Right lobe of liver (tissue), 4 donors: ENCODE measurements around the gene AMACR.

Experiments
- POLR2A ChIP-seq: fragments of 450-650 bp; IDR thresholded peaks from one replicate; pipeline ENCODE4 v1.6.1; 2017; ENCODE audit warnings: antibody characterized with exemption, mild to moderate bottlenecking
- TF ChIP-seq, protein P1 (sequence below), 4 donors: fragments of 200-600 bp in 3 of 4; fragments of 450-650 bp in 1 of 4; IDR thresholded peaks; one replicate each; pipeline versions ENCODE4 v1.5.1 to v1.8.0; 2016 to 2022; ENCODE audit warnings: antibody characterized with exemption in 4 of 4, mild to moderate bottlenecking in 2 of 4
- donor health status: DM: no; HTN: no; CAD: no.
- donor health status: DM: no; HTN: no; CAD: no.
- donor health status: DM: no; HTN: yes; CAD: no.

DNA sequence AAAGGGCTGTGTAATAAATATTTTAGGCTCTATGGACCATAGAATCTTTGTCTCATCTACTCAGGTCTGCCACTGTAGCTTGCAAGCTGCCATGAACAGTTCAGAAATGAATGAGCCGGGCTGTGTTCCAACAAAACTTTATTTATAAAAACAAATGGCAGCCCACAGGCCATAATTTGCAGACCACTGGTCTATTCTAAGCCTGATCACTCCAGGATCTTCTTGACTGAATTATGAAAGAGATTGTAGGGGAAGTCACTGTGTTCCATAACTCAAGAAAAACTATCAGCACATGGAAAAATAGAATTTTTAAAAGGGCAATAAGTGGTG is 46.5 kb upstream of the AMACR start:
- TF ChIP-seq, protein P1, sequence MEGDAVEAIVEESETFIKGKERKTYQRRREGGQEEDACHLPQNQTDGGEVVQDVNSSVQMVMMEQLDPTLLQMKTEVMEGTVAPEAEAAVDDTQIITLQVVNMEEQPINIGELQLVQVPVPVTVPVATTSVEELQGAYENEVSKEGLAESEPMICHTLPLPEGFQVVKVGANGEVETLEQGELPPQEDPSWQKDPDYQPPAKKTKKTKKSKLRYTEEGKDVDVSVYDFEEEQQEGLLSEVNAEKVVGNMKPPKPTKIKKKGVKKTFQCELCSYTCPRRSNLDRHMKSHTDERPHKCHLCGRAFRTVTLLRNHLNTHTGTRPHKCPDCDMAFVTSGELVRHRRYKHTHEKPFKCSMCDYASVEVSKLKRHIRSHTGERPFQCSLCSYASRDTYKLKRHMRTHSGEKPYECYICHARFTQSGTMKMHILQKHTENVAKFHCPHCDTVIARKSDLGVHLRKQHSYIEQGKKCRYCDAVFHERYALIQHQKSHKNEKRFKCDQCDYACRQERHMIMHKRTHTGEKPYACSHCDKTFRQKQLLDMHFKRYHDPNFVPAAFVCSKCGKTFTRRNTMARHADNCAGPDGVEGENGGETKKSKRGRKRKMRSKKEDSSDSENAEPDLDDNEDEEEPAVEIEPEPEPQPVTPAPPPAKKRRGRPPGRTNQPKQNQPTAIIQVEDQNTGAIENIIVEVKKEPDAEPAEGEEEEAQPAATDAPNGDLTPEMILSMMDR (IDR thresholded peaks at IDR 0.05), result no peak
- TF ChIP-seq POLR2A, result no peak
